Small intestine (tissue), 7 donors: ENCODE measurements around the gene HHIPL1. TPM values are rescaled to one million over a fixed set of nuclear protein-coding genes. Genes with fewer than 3 reads are reported as not detected.
A peak's percentile ranks its signal among the peaks of the same experiment; 100 is the strongest.

Source experiments
- DNase-seq, 2 donors: peaks; one replicate each; pipeline versions ENCODE4 v3.0.0 to v3.0.0-alpha.2; 2013
- FAIRE-seq: peaks from 2 replicates; lab custom pipeline; 2012; peaks lifted over from hg19 to GRCh38; lab: Jason Lieb, UNC
- H3K27ac ChIP-seq, 3 donors: one replicate each; pipeline ENCODE4 v1.5.1; 2013; ENCODE audit warnings: low read length in 2 of 3, mild to moderate bottlenecking in 2 of 3, control low read depth in 1 of 3, inconsistent platforms in 1 of 3, low read depth in 1 of 3, moderate library complexity in 1 of 3
- H3K27me3 ChIP-seq, 3 donors: one replicate each; pipeline ENCODE4 v1.6.1; 2013; ENCODE audit warnings: low read length in 3 of 3, inconsistent platforms in 1 of 3; ENCODE audit not compliant: control insufficient read depth in 3 of 3, insufficient read depth in 3 of 3
- H3K36me3 ChIP-seq, 3 donors: one replicate each; pipeline ENCODE4 v1.6.1; 2013; ENCODE audit warnings: low read length in 3 of 3, inconsistent platforms in 1 of 3, low read depth in 1 of 3, mild to moderate bottlenecking in 1 of 3, moderate library complexity in 1 of 3; ENCODE audit not compliant: control insufficient read depth in 3 of 3, insufficient read depth in 2 of 3
- H3K4me1 ChIP-seq, 3 donors: one replicate each; pipeline ENCODE4 v1.6.1; 2013; ENCODE audit warnings: low read length in 2 of 3, inconsistent platforms in 1 of 3, low read depth in 1 of 3, mild to moderate bottlenecking in 1 of 3, moderate library complexity in 1 of 3; ENCODE audit not compliant: control insufficient read depth in 3 of 3, insufficient read depth in 2 of 3
- H3K4me3 ChIP-seq, 3 donors: one replicate each; pipeline ENCODE4 v1.5.1; 2013; ENCODE audit warnings: low read length in 3 of 3, control low read depth in 1 of 3, inconsistent platforms in 1 of 3, low read depth in 1 of 3, mild to moderate bottlenecking in 1 of 3, moderate library complexity in 1 of 3
- H3K9me3 ChIP-seq, 2 donors: one replicate each; pipeline ENCODE4 v1.6.1; 2013; ENCODE audit warnings: low read depth in 1 of 2, low read length in 1 of 2; ENCODE audit not compliant: control insufficient read depth in 2 of 2, insufficient read depth in 1 of 2
- WGBS, 3 donors: extraction: QIAGEN DNeasy Blood & Tissue Kit; methylation state at CpG; one replicate each; pipeline ENCODE4 v1.1.7; 2013; 5-methylcytosine and 5-hydroxymethylcytosine counted together
- polyA plus RNA-seq, 4 donors: library from polyadenylated mRNA; stranded (reverse) in 3 of 4; unstranded in 1 of 4; fragments of 200-250 nt in 3 of 4; fragments of 120-200 nt in 1 of 4; gene quantifications; one replicate each; pipeline versions ENCODE4 v1.2.1 to v1.2.3, GENCODE V29; 2013
- donor health status: healthy with polysubstance abuse.
- donor health status: control.
- donor health status: control.
- donor health status: Bipolar disorder and iron deficiency.
- donor health status: healthy.

HHIPL1 gene
- polyA plus RNA-seq, 4 donors: under 0.01 to 0.69 (median 0.59) TPM; not detected in 1

DNA sequence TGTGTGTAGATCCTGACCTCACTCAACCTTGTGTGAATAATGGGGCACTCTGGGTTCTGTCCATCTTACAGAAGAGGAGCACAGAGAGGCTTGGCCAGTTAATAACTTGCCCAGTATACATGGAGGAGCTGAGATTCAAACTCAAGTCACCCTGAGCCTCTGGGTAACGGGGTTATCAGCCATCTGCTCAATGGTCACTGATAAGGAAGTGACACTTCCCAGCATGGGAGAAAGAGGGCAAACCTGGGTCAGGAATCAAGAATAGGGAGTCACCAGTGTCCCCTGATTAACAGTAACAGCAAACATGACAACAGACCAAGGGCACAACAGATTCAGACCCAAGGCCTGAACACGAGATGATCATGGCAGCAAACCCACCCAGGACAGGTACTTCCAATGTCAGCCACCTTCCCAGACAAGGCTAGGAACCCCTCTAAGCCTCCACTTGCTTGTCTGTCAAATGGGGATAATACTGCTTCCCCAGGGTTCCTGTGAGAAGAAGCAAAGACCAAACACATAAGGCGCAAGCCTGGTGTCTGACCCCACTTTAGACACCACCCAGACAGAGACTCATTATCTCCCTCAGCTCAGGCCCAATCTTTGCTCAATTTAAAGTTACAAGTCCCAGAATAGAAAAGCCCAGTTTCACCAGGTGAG, 44.6 kb upstream of the HHIPL1 start:
- Histone ChIP-seq H3K4me3 (peak overlapping the region in 1 of 3 donors; percentile 6), H3K36me3 (peaks cover 0 to 9% (median 0%) of the 10 kb centered on the region in 3 donors), H3K9me3 (no peaks in the 10 kb centered on the region), H3K27me3 (no peaks in the 10 kb centered on the region), H3K27ac (peak overlapping the region; percentile 36 to 86 (median 70)), H3K4me1 (peaks cover 4 to 66% (median 8%) of the 10 kb centered on the region in 3 donors)
- DNase-seq: peak in 1 of 2 donors; percentile 49
- WGBS, 3 donors: 53 to 76% (median 66%) methylated on average over 3 of the region's 3 CpGs
- no peak for FAIRE-seq

DNA sequence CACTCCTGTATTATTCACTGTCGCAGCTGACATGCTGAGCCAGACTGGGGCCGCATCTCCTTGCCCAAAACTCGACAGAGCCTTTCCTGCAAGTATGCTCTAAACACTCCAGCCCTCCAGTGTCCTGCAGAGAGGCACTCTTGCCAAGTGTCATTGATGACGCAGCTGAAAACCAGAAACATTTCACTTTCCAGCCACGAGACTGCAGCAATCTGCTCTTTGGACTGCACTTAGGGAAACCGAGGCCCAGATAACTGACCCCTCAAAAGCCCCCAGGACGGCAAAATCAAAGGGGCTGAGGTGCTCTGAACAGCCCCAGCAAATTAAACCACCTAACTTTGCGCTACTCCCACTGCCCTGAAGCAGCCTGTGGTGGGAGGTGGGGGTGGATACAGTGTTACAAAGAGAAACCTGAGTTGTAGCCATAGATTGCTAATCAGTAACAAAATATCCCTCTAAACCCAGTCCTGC, 43.5 kb upstream of the HHIPL1 start:
- peak; percentile 70 to 83 for DNase-seq
- WGBS, 3 donors: 26 to 51% (median 43%) methylated on average over 8 of the region's 8 CpGs

DNA sequence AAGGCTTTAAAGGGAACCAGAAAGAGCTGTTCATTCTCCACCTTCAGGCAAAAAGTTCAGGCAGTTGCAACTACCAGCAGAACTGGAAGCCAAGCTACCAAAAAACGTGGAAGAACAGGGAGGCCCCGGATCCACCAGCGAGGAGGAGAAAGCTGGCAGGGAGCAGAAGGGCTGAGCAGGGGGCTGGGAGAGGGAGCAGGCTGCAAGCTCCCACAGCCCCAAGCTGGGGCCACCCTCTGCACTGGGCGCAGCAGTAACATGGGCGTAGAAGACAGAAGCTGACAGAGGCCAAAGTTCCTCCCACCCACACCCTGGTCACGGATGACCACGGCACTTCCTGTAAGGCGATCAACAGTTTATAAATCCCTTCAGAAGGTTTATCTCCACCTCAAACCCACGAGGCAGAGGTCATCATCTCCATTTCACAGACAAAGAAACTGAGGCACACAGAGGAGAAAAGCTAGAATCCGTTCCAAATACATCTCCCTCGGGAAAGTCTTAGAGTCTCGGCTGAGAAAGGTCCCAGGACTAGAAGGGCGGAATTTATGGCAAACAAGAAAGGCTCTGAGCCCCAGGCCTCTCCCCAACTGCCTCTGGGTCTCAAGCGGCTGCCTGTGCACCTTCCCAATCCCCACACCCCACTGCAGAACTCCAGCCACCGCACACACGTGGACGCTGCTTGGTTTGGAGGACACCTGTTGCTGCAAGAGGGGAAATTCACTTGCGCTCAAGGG, 42.7 kb upstream of the HHIPL1 start:
- Histone ChIP-seq H3K9me3 (no peaks in the 10 kb centered on the region), H3K4me3 (peak overlapping the region; percentile 33 to 82 (median 46)), H3K36me3 (peaks cover 0 to 8% (median 0%) of the 10 kb centered on the region in 3 donors), H3K27me3 (no peaks in the 10 kb centered on the region), H3K4me1 (peaks cover 4 to 60% (median 5%) of the 10 kb centered on the region in 3 donors), H3K27ac (peak overlapping the region; percentile 62 to 83 (median 70))
- no peak for FAIRE-seq
- 11 to 34% (median 15%) methylated on average over 18 of the region's 18 CpGs for WGBS, 3 donors
- peak; percentile 75 to 84 for DNase-seq

More for the DNA sequence above, 43.5 kb upstream of the HHIPL1 start:
- Histone ChIP-seq H3K4me3 (peak overlapping the region in 2 of 3 donors; percentile 46 to 82), H3K27me3 (no peaks in the 10 kb centered on the region), H3K27ac (peak overlapping the region; percentile 62 to 83 (median 70)), H3K9me3 (no peaks in the 10 kb centered on the region), H3K4me1 (peaks cover 4 to 66% (median 6%) of the 10 kb centered on the region in 3 donors), H3K36me3 (peaks cover 0 to 6% (median 0%) of the 10 kb centered on the region in 3 donors)
- FAIRE-seq: no peak

DNA sequence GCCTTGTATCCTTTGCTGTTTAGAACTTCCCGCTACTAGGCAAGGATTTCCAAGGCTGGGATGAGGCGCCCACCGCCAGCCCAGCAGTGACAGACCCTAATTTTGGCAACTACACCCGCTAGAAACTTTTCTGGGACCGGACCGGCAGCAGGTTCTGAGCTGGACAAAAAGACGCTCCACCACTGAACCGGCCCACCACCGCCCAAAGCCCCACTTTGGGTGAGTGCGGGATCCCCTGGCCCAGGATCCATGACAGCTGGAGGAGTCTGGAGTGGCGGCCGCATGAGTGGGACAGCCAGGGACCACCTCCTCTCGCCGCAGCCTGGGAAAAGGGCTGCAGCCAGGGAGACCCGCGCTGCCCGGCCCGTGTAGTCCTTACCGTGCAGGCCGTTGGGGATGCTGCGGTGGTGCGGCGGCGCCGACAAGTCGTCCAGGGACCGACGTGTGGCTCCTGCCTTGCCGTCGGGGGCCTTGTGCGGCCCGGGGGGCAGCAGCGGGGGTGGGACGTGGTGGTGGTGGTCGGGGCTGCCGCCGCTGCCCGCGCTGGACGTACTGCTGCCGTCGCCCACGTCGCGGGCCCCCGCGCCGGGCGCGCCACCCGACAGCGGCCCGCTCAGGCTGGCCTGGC, 42.0 kb upstream of the HHIPL1 start:
- H3K4me1 ChIP-seq: peaks cover 2 to 54% (median 4%) of the 10 kb centered on the region in 3 donors

GRCh38 chr14:99603471-99604277, 41.3 kb upstream of the HHIPL1 start, which contains the start of gene CCDC85C:
Gene CCDC85C (minus strand): TSS chr14:99604207. CDS start chr14:99603959, 248 bp downstream.
- WGBS, 3 donors: 3 to 5% (median 3%) methylated on average over 60 to 128 of the region's 128 CpGs
- Histone ChIP-seq H3K36me3 (peaks cover 0 to 8% (median 0%) of the 10 kb centered on the region in 3 donors), H3K4me3 (peak within 1 kb of the TSS; percentile 77 to 82 (median 80)), H3K27me3 (no peaks in the 10 kb centered on the region), H3K9me3 (no peaks in the 10 kb centered on the region), H3K4me1 (peaks cover 2 to 46% (median 4%) of the 10 kb centered on the region in 3 donors), H3K27ac (peak within 1 kb of the TSS; percentile 85 to 91 (median 87))
- FAIRE-seq: no peak
- peak; percentile 28 to 86 for DNase-seq

More for the DNA sequence above, 42.0 kb upstream of the HHIPL1 start:
- 23 to 27% (median 24%) methylated on average over 26 to 53 of the region's 53 CpGs for WGBS, 3 donors
- H3K9me3 ChIP-seq: no peaks in the 10 kb centered on the region
- no peaks in the 10 kb centered on the region for H3K27me3 ChIP-seq
- H3K4me3 ChIP-seq: peak overlapping the region; percentile 33 to 82 (median 46)
- FAIRE-seq (no peak), DNase-seq (peak in 1 of 2 donors; percentile 59)
- peaks cover 0 to 8% (median 0%) of the 10 kb centered on the region in 3 donors for H3K36me3 ChIP-seq
- peak overlapping the region; percentile 62 to 83 (median 70) for H3K27ac ChIP-seq

GRCh38 chr14:99604278-99604765, 40.6 kb upstream of the HHIPL1 start:
- Histone ChIP-seq H3K4me3 (peak overlapping the region; percentile 77 to 82 (median 80)), H3K27me3 (no peaks in the 10 kb centered on the region), H3K27ac (peak overlapping the region; percentile 85 to 91 (median 87)), H3K36me3 (peaks cover 0 to 6% (median 0%) of the 10 kb centered on the region in 3 donors), H3K4me1 (peaks cover 2 to 40% (median 4%) of the 10 kb centered on the region in 3 donors), H3K9me3 (no peaks in the 10 kb centered on the region)
- peak; percentile 96 to 97 for DNase-seq
- no peak for FAIRE-seq
- WGBS, 3 donors: 1 to 2% (median 1%) methylated on average over 19 to 65 of the region's 65 CpGs

DNA sequence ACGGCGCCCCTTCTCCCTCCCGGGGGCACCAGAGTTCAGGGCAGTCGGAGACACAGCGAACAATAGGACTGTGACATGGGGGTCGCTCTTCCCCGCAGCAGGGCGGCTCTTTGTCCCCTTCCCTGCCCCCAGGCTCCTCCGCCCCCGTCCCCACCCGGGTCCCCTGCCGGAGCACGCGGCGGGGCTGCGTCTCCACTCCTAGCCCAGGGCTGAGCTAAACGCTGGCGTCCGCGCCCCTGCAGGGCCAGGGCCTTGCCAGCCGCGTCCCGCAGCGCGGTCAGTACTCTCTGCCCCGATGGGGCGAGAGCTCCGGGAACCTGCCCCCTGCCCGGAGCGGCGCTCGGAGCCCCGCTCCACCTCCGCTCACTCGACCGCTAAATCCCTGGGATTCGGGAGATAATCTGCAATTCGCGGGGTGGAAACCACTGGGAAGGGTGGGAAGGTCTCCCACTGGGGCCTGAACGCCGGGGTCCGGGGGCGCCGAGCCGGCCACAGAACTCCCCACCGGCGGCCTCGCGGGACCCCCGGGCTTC, 40.1 kb upstream of the HHIPL1 start:
- no peaks in the 10 kb centered on the region for H3K27me3 ChIP-seq
- no peaks in the 10 kb centered on the region for H3K9me3 ChIP-seq
- no peak for FAIRE-seq
- H3K4me3 ChIP-seq: peak overlapping the region; percentile 72 to 80 (median 77)
- peaks cover 0 to 4% (median 0%) of the 10 kb centered on the region in 3 donors for H3K36me3 ChIP-seq
- WGBS, 3 donors: 0 to 1% (median 1%) methylated on average over 28 to 50 of the region's 50 CpGs
- peaks cover 2 to 35% (median 4%) of the 10 kb centered on the region in 3 donors for H3K4me1 ChIP-seq
- DNase-seq: peak; percentile 36 to 68
- peak overlapping the region; percentile 85 to 91 (median 87) for H3K27ac ChIP-seq
